Right atrium auricular region (tissue), 2 donors: ENCODE data around the gene MYPOP. TPM values are rescaled to one million over a fixed set of nuclear protein-coding genes. Genes with fewer than 3 reads are reported as not detected.
"Not testable (repeated sequence)": the region's sequence is repeated elsewhere in the genome, so short reads cannot be mapped to it uniquely, and the experiment has no call there.

ENCODE experiments used
- DNase-seq: peaks from one replicate; pipeline ENCODE4 v3.0.0-alpha.2; 2019; ENCODE audit warnings: low spot score
- H3K27ac ChIP-seq, 2 donors: fragments of 200-600 bp; sonication (generic); 1 replicate in 1 of 2; 2 replicates in 1 of 2; pipeline ENCODE4 v1.5.1; 2016 to 2019
- H3K27me3 ChIP-seq, 2 donors: fragments of 200-600 bp; sonication (generic); one replicate each; pipeline versions ENCODE4 v1.5.1 to v1.6.0; 2017 to 2019
- H3K36me3 ChIP-seq: fragments of 200-600 bp; sonication (generic); one replicate; pipeline ENCODE4 v1.5.1; 2016
- H3K4me1 ChIP-seq, 2 donors: fragments of 200-600 bp; sonication (generic); one replicate each; pipeline versions ENCODE4 v1.5.1 to v1.6.0; 2017 to 2019
- H3K4me3 ChIP-seq, 2 donors: fragments of 200-600 bp; sonication (generic); 1 replicate in 1 of 2; 2 replicates in 1 of 2; pipeline ENCODE4 v1.5.1; 2017 to 2019; ENCODE audit warnings: mild to moderate bottlenecking in 1 of 2, moderate library complexity in 1 of 2
- H3K9me3 ChIP-seq, 2 donors: fragments of 200-600 bp; sonication (generic); one replicate each; pipeline ENCODE4 v1.5.1; 2019
- total RNA-seq, 2 donors: library from RNA; depleted of rRNA; stranded (reverse); fragments of >200 nt; gene quantifications; one replicate each; pipeline ENCODE4 v1.1.0, GENCODE V29; 2016
- TF ChIP-seq, protein P1 (sequence below), 2 donors: fragments of 200-600 bp; sonication (generic); IDR thresholded peaks; one replicate each; pipeline ENCODE4 v1.5.1; 2019; ENCODE audit warnings: antibody characterized with exemption in 2 of 2

The MYPOP gene
- total RNA-seq, 2 donors from 2014 or later = 6.0 to 7.2 TPM

DNA sequence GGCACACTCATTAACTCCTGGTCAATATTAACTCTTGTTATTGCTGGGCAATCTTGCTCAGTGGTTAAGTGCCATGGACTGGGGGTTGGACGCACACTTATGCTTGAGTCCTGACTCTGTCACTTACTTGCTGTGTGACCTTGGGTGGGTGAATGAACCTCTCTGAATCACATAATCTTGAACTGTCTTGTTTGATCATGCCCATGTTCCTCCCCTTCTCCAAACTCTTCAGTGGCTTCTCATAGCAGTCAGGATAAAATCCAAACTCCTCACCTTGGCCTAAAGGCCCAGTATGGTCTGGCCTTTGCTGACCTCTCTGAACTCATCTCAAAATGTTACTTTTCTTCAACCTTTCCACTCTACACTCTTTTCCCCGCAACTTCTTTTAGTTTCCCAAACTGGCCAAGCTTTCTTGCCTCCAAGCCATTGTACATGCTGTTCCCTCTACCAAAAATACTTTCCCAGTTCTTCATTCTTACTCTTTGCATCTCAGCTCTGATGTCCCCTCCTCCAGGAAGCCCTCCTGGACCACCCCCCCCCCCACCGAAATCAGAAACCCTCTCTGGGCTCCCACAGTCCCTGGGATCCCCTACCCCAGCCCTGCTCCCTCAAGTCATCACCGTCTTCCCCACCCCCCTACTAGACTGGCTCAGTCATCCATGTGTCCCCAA lies 2.4 kb downstream of the MYPOP start:
- Histone ChIP-seq H3K4me3 (no peak overlapping the region), H3K9me3 (no peaks in the 10 kb centered on the region), H3K27me3 (no peaks in the 10 kb centered on the region), H3K4me1 (peaks cover 0 to 24% of the 10 kb centered on the region in 2 donors), H3K27ac (no peak overlapping the region), H3K36me3 (peaks cover 25% of the 10 kb centered on the region)
- TF ChIP-seq, protein P1, sequence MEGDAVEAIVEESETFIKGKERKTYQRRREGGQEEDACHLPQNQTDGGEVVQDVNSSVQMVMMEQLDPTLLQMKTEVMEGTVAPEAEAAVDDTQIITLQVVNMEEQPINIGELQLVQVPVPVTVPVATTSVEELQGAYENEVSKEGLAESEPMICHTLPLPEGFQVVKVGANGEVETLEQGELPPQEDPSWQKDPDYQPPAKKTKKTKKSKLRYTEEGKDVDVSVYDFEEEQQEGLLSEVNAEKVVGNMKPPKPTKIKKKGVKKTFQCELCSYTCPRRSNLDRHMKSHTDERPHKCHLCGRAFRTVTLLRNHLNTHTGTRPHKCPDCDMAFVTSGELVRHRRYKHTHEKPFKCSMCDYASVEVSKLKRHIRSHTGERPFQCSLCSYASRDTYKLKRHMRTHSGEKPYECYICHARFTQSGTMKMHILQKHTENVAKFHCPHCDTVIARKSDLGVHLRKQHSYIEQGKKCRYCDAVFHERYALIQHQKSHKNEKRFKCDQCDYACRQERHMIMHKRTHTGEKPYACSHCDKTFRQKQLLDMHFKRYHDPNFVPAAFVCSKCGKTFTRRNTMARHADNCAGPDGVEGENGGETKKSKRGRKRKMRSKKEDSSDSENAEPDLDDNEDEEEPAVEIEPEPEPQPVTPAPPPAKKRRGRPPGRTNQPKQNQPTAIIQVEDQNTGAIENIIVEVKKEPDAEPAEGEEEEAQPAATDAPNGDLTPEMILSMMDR (IDR thresholded peaks at IDR 0.05) = no peak
- no peak for DNase-seq

DNA sequence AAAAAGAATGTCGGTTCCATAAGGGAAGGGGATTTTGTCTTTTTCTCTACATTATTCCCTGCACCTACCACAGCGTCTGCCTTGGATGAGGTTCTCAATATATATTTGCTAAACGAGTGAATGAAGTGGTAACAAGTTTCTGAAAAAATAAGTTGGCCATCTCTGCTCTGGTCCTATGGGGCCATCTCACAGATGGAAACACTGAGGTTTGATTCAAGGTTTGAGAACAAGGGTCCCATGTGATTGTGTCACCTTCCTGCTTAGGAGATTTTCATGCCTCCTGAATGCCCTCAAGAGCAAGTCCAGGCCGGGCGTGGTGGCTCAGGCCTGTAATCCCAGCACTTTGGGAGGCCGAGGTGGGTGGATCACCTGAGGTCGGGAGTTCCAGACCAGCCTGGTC lies 3.2 kb downstream of the MYPOP start:
- Histone ChIP-seq H3K36me3 (peaks cover 29% of the 10 kb centered on the region), H3K4me3 (no peak overlapping the region), H3K9me3 (no peaks in the 10 kb centered on the region), H3K27me3 (no peaks in the 10 kb centered on the region), H3K27ac (no peak overlapping the region), H3K4me1 (peaks cover 0 to 24% of the 10 kb centered on the region in 2 donors)
- TF ChIP-seq, protein P1 (IDR thresholded peaks at IDR 0.05) = no peak
- no peak for DNase-seq

DNA sequence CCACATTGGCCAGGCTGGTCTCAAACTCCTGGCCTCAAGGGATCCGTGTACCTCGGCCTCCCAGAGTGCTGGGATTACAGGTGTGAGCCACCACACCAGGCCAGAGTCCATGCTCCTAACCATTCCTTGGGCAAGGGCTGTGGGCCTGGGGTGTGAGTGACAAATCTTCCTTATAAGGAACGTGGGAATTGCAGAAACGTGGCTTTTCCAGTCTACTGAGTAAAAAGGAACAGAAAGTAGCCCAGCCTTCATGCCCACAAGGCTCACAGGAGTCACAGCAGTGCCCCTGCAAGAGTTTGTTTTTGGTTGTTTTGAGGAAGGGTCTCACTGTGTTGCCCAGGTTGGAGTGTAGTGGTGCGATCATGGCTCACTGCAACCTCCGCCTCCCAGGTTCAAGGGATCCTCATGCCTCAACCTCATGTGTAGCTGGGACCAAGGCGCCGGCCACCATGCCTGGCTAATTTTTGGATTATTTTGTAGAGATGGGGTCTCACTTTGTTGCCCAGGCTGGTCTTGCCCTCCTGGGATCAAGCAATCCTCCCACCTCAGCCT lies 5.1 kb downstream of the MYPOP start:
- Histone ChIP-seq H3K9me3 (no peaks in the 10 kb centered on the region), H3K27me3 (no peaks in the 10 kb centered on the region), H3K4me3 (no peak overlapping the region), H3K4me1 (peaks cover 0 to 18% of the 10 kb centered on the region in 2 donors), H3K27ac (no peak overlapping the region), H3K36me3 (peaks cover 29% of the 10 kb centered on the region)
- TF ChIP-seq, protein P1 (IDR thresholded peaks at IDR 0.05) = no peak
- DNase-seq = no peak

DNA sequence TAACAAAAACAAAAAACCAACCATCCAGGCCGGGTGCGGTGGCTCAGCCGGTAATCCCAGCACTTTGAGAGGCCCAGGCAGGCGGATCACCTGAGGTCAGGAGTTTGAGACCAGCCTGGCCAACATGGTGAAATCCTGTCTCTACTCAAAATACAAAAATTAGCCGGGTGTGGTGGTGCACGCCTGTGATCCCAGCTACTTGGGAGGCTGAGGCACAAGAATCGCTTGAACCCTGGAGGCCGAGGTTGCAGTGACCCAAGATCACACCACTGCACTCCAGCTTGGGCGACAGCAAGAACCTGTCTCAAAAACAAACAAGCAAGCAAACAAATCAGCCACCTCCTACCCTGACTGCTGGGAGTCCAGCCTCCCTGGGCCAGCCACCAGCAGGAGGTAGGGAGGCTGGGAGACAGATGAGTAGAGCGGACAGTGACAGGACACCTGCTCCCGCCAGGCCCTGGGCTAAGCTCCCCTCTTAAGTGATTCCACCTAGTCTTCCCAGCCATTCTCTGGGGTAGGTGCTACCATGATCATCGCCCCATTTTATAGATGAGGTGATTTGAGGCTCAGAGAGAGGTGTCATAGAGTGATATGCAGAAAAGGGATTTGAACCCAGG lies 6.3 kb downstream of the MYPOP start:
- DNase-seq, H3K27ac ChIP-seq, H3K27me3 ChIP-seq, H3K9me3 ChIP-seq, H3K4me3 ChIP-seq: not testable (repeated sequence)
- H3K36me3 ChIP-seq = peaks cover 29% of the 10 kb centered on the region
- peaks cover 0 to 10% of the 10 kb centered on the region in 2 donors for H3K4me1 ChIP-seq

DNA sequence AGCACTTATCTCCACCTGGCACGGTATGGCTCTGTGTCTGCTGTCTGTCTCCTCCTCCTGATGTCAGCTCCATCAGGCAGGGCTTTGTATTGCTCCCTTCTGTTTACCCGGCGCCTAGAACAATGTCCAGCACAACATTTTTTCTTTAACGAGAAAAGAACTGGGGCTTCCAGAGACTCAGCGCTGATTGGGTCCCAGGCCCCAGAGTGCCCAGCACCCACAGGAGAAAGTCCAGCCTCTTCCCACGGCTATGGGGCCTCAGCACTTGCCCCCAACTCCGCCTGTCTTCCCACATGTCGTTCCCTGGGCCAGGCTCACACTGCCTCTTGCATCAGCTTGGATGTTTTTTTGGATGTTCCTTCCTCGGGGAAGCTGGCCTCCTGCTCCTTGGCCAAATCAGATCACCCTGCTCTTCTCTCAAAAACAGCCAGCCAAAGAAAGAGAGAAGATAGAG lies 6.9 kb downstream of the MYPOP start:
- TF ChIP-seq, protein P1 (IDR thresholded peaks at IDR 0.05) = no peak
- no peaks in the 10 kb centered on the region for H3K27me3 ChIP-seq
- H3K9me3 ChIP-seq = no peaks in the 10 kb centered on the region
- H3K4me3 ChIP-seq = no peak overlapping the region
- no peak overlapping the region for H3K27ac ChIP-seq
- peaks cover 0 to 5% of the 10 kb centered on the region in 2 donors for H3K4me1 ChIP-seq
- peaks cover 29% of the 10 kb centered on the region for H3K36me3 ChIP-seq
- no peak for DNase-seq

DNA sequence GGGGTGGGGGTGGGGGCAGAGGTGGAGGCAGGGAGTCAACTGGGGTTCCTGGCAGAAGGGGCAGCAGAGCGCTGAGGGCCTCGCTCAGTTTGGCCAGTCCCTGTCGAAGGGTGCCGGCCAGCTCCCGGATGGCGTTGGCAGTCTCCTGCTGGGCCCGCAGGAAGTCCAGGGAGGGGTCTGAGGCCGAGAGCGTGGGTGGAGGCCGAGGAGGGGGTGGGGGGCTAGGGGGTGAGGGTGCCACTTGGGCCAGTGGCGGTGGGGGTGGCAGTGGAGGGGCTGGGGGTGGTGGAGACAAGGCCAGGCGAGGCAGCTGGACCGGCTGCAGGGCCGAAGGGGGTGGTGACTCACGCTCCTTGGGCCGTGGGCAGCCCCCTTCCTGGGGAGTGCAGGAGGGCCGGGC lies 11.5 kb downstream of the MYPOP start:
- peaks cover 13% of the 10 kb centered on the region for H3K36me3 ChIP-seq
- H3K27me3 ChIP-seq = no peaks in the 10 kb centered on the region
- H3K4me1 ChIP-seq = peaks cover 0 to 6% of the 10 kb centered on the region in 2 donors
- TF ChIP-seq, protein P1 (IDR thresholded peaks at IDR 0.05) = no peak
- no peak overlapping the region for H3K27ac ChIP-seq
- H3K9me3 ChIP-seq = no peaks in the 10 kb centered on the region
- DNase-seq = no peak
- H3K4me3 ChIP-seq = no peak overlapping the region
